ENCODE results near the gene ARHGAP26.

DNA sequence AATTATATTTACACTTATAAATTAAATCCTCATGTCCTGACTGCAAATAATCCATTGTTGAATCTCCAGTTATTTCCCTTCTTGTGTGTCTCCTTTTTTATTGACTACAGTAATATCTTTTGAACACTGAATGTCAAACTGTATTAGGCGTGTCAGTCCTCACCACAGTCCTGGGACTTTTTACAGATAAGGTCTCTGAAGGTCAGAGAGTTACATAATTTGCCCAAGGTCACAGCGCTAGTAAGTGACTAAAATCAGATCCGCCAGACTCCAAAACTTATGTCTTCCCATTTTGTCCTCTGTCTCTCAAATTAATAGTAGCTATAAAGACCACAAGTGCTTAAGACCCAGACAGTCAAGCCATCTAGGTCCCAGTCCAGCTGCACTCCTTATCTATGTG is 359.0 kb downstream of the ARHGAP26 start:
- TF ChIP-seq, protein P1, sequence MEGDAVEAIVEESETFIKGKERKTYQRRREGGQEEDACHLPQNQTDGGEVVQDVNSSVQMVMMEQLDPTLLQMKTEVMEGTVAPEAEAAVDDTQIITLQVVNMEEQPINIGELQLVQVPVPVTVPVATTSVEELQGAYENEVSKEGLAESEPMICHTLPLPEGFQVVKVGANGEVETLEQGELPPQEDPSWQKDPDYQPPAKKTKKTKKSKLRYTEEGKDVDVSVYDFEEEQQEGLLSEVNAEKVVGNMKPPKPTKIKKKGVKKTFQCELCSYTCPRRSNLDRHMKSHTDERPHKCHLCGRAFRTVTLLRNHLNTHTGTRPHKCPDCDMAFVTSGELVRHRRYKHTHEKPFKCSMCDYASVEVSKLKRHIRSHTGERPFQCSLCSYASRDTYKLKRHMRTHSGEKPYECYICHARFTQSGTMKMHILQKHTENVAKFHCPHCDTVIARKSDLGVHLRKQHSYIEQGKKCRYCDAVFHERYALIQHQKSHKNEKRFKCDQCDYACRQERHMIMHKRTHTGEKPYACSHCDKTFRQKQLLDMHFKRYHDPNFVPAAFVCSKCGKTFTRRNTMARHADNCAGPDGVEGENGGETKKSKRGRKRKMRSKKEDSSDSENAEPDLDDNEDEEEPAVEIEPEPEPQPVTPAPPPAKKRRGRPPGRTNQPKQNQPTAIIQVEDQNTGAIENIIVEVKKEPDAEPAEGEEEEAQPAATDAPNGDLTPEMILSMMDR (IDR thresholded peaks at IDR 0.05; ENCODE audit: extremely low read depth in 1 of 2, insufficient read depth in 1 of 2, low read depth in 1 of 2, low read length in 2 of 2): no peak
- TF ChIP-seq POLR2A (IDR thresholded peaks at IDR 0.05; ENCODE audit: low read depth, low read length) (no peak), POLR2AphosphoS5 (IDR thresholded peaks at IDR 0.05; ENCODE audit: insufficient read depth, low read depth, low read length) (no peak)
